GM21515 (cell line): ENCODE data around the gene DNAJC27.
A peak's percentile ranks its signal among the peaks of the same experiment; 100 is the strongest.

ENCODE experiments used
- ATAC-seq: cut with Tn5 transposase; IDR thresholded peaks from one replicate; pipeline ENCODE4 v1.9.1; 2021; ENCODE audit not compliant: unreplicated experiment

Gene DNAJC27

DNA sequence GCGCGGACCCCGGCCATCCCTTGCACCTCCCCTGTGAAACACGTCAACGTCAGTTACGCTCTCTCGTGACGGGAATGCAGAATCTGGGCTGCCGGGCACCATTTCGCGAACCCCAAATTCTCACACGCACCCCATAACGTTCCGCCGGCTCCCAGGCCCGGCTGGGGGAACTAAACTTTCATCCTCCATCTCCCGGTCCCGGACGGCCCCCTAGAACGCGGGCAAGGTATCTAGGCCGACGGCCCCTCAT lies 544 bp downstream of the DNAJC27 start:
- ATAC-seq: no peak

DNA sequence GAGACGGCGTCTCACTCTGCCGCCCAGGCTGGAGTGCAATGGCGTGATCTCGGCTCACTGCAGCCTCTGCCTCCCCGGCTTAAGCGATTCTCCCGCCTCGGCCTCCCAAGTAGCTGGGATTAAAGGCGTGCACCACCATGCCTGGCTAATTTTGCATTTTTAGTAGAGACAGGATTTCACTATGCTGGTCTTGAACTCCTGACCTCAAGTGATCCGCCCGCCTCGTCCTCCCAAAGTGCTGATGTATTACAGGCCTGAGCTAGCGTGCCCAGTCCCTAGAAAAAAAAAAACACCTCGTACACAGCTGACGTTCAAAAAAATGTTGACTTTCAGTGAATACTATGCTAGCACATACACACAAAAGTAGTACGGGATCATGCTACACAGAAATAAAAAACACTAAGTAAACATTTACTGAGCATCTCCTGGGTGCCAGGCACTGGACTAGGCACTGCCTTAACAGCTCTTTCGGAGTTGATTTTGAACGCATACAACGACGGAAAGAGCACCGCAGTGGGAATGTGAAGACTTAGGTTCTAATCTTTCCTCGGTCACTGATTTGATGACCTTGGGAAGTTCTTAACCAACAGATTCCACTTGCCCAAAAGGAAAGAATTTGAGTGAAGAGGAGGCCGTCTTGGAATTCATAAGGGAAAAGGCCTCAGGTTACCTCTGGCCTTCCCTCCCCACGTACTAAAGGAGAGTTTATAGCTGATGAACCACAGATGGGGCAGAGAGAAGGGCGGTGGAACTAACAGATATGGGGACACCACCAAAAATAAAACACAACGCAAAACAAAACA lies 1.1 kb downstream of the DNAJC27 start:
- ATAC-seq: no peak

GRCh38 chr2:24969784-24970183 lies 2.0 kb downstream of the DNAJC27 start:
- ATAC-seq: no peak

- ATAC-seq: no peak
Observed at GRCh38 chr2:24961903-24962302, 9.9 kb downstream of the DNAJC27 start.

DNA sequence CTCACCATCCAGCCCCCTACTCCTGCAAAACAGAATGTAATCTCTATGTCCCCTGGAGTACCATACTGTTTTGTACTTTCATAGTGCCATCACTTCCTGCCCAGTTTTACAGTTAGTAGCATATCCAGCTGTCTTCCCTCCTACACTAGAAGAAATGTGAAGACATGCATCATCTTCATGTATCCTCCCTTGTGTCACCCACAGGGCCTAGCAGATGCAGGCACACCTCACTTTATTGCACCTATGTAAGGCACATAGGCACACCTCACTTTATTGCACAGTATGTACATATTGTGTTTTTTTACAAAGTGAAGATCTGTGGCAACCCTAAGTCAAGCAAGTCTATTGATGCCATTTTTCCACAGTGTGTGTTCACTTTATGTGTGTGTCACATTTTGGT lies 12.0 kb downstream of the DNAJC27 start:
- no peak for ATAC-seq

- no peak for ATAC-seq
Observed at GRCh38 chr2:24958411-24958935, 13.3 kb downstream of the DNAJC27 start.

- no peak for ATAC-seq
Observed at GRCh38 chr2:24957976-24958375, 13.8 kb downstream of the DNAJC27 start.

GRCh38 chr2:24957221-24957620 lies 14.5 kb downstream of the DNAJC27 start:
- ATAC-seq: no peak

DNA sequence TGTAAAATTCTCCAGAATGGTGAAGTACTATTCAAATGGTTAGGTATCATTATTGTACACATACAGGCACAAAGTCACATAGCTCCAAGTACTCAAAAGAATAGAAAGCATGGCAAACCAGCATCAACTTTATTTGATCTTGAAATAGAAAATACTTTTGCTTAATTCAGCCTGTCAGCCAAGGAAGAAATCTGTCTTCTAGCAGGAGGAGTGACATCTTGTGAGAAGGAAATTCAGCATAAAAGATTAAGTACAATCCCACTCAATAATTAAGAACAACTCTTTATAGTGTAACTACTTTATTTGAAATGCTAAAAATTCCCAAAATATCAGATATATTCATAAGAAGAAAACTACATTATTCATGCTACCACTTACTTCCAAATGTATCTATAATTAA lies 15.8 kb downstream of the DNAJC27 start:
- no peak for ATAC-seq

GRCh38 chr2:24955232-24955631 lies 16.5 kb downstream of the DNAJC27 start:
- ATAC-seq: no peak

DNA sequence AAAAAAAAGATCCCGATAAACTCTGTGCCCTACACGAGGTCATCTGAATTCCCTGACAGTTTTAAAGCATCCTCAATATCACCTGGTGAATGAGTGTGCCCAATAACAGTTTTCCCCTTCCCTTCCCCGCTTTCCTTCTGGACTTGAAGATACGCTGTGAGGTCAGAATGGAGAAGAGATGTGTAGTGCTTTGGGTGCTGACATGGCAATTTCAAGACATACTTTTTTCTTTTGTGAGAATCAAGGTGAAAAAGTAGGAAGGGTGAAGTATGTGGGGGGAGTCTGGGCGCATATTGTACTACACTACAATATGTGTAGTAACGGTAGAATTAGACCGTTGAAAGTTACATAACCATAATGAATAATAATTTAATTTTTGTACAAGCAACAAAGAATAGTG lies 21.7 kb downstream of the DNAJC27 start:
- ATAC-seq: no peak

DNA sequence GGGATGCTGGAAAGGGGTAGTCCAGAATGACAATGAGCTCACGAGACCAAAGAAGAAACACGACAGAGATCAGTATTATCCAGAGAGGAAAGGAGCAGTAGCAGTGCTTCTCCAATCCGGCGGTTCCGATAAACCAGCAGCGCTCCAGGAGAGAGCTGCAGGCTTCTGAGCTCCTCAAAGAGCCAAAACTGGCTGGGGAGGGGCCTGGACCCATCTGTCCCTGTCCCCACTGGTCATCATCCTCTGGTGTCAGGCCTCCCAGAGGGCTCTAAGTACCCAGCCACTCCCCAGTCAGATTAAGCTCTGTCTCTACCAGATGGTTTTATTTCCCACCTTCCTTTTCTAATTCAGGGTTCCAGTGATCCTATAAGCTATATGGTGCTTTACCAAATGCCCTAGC lies 23.2 kb downstream of the DNAJC27 start:
- ATAC-seq: no peak

DNA sequence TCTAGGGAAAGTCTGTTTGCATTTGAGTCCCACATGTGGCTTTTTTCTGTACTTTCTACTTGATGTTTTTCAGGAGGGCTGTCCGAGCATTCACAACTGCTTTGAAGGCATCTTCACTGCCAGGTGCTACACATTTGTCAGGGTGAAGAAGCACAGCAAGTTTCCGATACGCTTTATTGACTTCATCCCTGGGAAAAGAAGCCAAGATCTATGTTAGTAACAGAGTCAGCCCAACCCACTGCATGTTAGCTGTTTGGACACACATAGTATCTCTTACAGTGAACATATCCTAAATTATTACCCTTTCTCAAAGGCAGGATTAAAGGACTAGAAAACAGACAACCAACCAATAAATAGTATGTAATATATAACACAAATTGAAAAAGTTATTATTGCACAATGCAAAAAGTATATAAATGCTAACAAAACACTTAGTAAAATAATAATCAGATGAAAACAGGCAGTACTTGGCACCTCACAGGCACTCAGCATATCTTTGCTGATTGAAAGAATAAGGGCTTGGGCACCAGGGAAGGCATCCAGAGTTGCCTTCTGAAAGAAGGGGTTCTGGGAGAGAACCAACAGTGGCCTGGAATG lies 24.1 kb downstream of the DNAJC27 start:
- ATAC-seq: no peak

DNA sequence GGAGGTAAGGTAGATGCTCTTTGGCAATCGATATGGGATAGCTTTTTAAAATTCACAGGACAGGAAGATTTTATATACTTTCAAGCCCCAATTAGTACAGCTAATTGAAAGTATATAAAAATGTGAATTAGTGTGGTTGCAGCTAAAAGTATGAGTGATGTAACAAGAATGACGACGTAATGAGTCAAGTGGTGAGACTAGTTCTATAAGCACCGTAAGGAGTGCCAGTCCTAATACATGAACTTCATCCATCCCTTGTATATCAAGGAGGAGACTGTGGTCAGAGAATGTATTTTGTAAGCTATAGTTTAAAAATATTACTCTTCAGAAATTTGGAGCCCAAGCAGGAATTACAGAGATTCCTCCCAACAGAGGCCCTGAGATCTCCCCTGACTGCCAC lies 25.8 kb downstream of the DNAJC27 start:
- ATAC-seq: no peak

- ATAC-seq: no peak
Observed at GRCh38 chr2:24943427-24944053, 28.2 kb downstream of the DNAJC27 start.

DNA sequence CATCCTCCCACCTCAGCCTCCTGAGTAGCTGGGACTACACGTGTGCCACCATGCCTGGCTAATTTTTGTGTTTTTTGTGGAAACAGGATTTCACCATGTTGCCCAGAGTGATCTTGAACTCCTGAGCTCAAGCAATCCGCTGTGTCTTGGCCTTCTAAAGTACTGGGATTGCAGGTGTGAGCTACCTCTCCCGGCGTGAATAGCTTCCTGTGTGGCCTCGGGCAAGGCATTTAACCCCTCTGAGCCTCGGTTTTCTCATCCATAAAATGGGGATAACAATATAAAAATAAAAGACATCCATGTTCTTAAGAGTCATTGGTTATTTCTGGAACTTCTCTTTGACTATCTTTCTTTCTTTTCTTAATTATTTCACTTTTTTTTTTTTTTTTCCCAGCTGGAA lies 32.4 kb downstream of the DNAJC27 start:
- ATAC-seq: no peak

- ATAC-seq: no peak
Observed at GRCh38 chr2:24937236-24937635, 34.5 kb downstream of the DNAJC27 start.

GRCh38 chr2:24935145-24935544 lies 36.6 kb downstream of the DNAJC27 start:
- no peak for ATAC-seq

- ATAC-seq: no peak
Observed at GRCh38 chr2:24932715-24933114, 39.0 kb downstream of the DNAJC27 start.

DNA sequence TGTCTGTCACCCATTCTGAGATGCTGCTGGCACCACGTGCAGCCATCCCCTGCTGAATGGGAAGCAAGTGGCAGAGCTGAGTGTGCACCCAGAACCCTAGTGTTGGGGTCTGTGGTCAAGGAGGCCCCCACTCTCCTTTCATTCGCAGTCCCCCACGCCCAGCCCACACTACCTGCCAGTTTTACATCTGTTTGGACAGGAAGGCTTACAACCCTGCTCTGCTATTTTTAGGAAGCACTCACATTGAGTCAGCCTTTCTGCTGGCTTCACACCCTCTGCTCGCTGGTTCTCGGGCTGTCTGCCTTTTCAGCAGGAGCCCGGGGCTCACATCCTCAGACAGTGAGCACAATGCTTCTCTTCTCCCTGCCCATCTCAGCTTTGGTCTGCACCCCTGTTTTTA lies 41.0 kb downstream of the DNAJC27 start:
- peak; percentile 65 for ATAC-seq

- no peak for ATAC-seq
Observed at GRCh38 chr2:24929230-24929629, 42.5 kb downstream of the DNAJC27 start.

DNA sequence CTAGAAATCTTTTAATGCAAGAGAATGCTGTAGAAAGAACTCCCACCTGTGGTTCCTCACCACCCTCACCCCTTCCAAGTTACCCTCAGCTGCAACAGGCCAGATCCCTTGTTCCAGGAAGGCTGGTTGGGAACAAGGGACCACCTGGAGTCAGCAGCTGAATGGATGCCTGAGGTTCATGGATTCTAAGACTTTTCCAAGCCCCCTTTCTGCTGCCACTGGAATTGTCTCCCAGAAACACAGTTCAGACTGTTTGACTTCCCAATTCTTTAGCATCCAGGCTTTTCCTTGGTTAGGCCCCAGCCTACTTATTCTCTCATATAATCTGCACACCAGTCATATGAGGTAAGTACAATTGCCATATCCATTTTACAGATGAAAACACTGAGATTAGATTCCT lies 43.7 kb downstream of the DNAJC27 start:
- no peak for ATAC-seq
